SH-SY5Y (cell line): ENCODE results near the gene BCL7B.

Source experiments
- GATA2 ChIP-seq: IDR thresholded peaks from 2 replicates; pipeline ENCODE4 v1.6.1; 2011; ENCODE audit warnings: mild to moderate bottlenecking, low read depth, low read length
- GATA3 ChIP-seq: IDR thresholded peaks from 2 replicates; pipeline ENCODE4 v1.6.1; 2011; ENCODE audit warnings: low read depth, mild to moderate bottlenecking, low read length, moderate library complexity

- TF ChIP-seq GATA2 (no peak), GATA3 (no peak)
Measured at GRCh38 chr7:73544678-73545077, 12.8 kb downstream of the BCL7B start.
